ENCODE results near the gene KPNA1.

The KPNA1 gene

DNA sequence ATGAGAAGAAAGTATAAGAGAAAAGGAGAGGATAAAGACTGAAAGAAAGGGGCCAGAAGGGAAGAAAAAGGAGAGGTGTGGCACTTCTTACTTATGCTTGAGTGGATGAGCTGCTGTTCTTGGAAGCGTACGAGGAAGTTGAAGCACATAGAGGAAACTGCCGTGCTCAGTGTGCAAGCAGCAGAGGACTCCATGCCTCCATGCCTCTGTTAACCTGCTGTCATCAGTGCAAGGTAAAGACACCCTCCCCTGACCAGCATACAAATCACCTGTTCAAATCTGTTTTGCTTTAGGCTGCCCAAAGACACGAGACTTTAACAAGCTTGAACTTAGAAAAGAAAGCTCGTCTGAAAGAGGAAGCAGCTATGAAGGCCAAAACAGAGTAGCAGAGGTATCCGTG lies 105.3 kb downstream of the KPNA1 start:
- H4K20me1 ChIP-seq (ENCODE audit: insufficient read depth): no peaks in the 10 kb centered on the region
- H3K36me3 ChIP-seq (ENCODE audit: insufficient read depth): no peaks in the 10 kb centered on the region
- no peaks in the 10 kb centered on the region for H3K27me3 ChIP-seq (ENCODE audit: insufficient read depth, low read depth)
- H3K4me3 ChIP-seq (IDR thresholded peaks at IDR 0.05; ENCODE audit: insufficient read depth, low read depth, low read length): no peak overlapping the region
- no peak for TF ChIP-seq CTCF (conservative IDR thresholded peaks at IDR 0.05; ENCODE audit: low read depth, low read length)
- no peak overlapping the region for H2AFZ ChIP-seq (ENCODE audit: low read depth)
- H3K27ac ChIP-seq: no peak overlapping the region
- H3K4me2 ChIP-seq: no peak overlapping the region
- H3K4me1 ChIP-seq (ENCODE audit: low read depth, poor library complexity, severe bottlenecking): peaks cover 11% of the 10 kb centered on the region
- H3K9ac ChIP-seq: no peak overlapping the region
- no peaks in the 10 kb centered on the region for H3K79me2 ChIP-seq (ENCODE audit: insufficient read depth, low read depth)

- H3K36me3 ChIP-seq (ENCODE audit: insufficient read depth): no peaks in the 10 kb centered on the region
- no peak overlapping the region for H3K4me3 ChIP-seq (IDR thresholded peaks at IDR 0.05; ENCODE audit: insufficient read depth, low read depth, low read length)
- no peaks in the 10 kb centered on the region for H4K20me1 ChIP-seq (ENCODE audit: insufficient read depth)
- H2AFZ ChIP-seq (ENCODE audit: low read depth): no peak overlapping the region
- H3K27ac ChIP-seq: no peak overlapping the region
- no peak overlapping the region for H3K4me2 ChIP-seq
- TF ChIP-seq CTCF (conservative IDR thresholded peaks at IDR 0.05; ENCODE audit: low read depth, low read length): no peak
- no peak overlapping the region for H3K9ac ChIP-seq
- no peaks in the 10 kb centered on the region for H3K79me2 ChIP-seq (ENCODE audit: insufficient read depth, low read depth)
- H3K4me1 ChIP-seq (ENCODE audit: low read depth, poor library complexity, severe bottlenecking): no peaks in the 10 kb centered on the region
- no peaks in the 10 kb centered on the region for H3K27me3 ChIP-seq (ENCODE audit: insufficient read depth, low read depth)
Observed at GRCh38 chr3:122407946-122408345, 106.8 kb downstream of the KPNA1 start.

DNA sequence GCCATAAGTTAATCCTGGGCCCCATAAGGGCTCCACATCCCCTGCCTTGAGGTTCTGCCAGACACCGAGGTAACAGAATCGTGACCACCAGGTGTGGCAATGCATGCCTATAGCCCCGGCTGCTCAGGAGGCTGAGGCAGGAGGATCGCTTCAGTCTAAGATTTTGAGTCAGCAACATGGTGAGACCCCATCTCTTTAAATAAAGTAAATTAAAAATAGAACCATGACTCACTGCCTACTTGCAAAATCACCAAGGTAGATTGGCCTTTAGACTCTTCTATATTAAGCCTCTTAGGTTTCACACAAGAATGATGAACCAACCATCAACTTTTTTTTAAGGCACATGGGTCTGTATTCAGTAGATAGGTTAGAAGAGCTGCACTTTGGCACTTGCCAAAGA lies 108.5 kb downstream of the KPNA1 start:
- Histone ChIP-seq H3K4me3 (IDR thresholded peaks at IDR 0.05; ENCODE audit: insufficient read depth, low read depth, low read length) (no peak overlapping the region), H4K20me1 (ENCODE audit: insufficient read depth) (no peaks in the 10 kb centered on the region), H2AFZ (ENCODE audit: low read depth) (no peak overlapping the region), H3K4me1 (ENCODE audit: low read depth, poor library complexity, severe bottlenecking) (no peaks in the 10 kb centered on the region), H3K27me3 (ENCODE audit: insufficient read depth, low read depth) (no peaks in the 10 kb centered on the region), H3K27ac (no peak overlapping the region), H3K36me3 (ENCODE audit: insufficient read depth) (no peaks in the 10 kb centered on the region), H3K4me2 (no peak overlapping the region), H3K9ac (no peak overlapping the region), H3K79me2 (ENCODE audit: insufficient read depth, low read depth) (no peaks in the 10 kb centered on the region)
- no peak for TF ChIP-seq CTCF (conservative IDR thresholded peaks at IDR 0.05; ENCODE audit: low read depth, low read length)

GRCh38 chr3:122405015-122405414 lies 109.7 kb downstream of the KPNA1 start:
- Histone ChIP-seq H3K9ac (no peak overlapping the region), H3K4me1 (ENCODE audit: low read depth, poor library complexity, severe bottlenecking) (no peaks in the 10 kb centered on the region), H3K27ac (no peak overlapping the region), H3K36me3 (ENCODE audit: insufficient read depth) (no peaks in the 10 kb centered on the region), H4K20me1 (ENCODE audit: insufficient read depth) (no peaks in the 10 kb centered on the region), H3K4me2 (no peak overlapping the region), H3K4me3 (IDR thresholded peaks at IDR 0.05; ENCODE audit: insufficient read depth, low read depth, low read length) (no peak overlapping the region), H2AFZ (ENCODE audit: low read depth) (no peak overlapping the region), H3K27me3 (ENCODE audit: insufficient read depth, low read depth) (no peaks in the 10 kb centered on the region), H3K79me2 (ENCODE audit: insufficient read depth, low read depth) (no peaks in the 10 kb centered on the region)
- no peak for TF ChIP-seq CTCF (conservative IDR thresholded peaks at IDR 0.05; ENCODE audit: low read depth, low read length)

DNA sequence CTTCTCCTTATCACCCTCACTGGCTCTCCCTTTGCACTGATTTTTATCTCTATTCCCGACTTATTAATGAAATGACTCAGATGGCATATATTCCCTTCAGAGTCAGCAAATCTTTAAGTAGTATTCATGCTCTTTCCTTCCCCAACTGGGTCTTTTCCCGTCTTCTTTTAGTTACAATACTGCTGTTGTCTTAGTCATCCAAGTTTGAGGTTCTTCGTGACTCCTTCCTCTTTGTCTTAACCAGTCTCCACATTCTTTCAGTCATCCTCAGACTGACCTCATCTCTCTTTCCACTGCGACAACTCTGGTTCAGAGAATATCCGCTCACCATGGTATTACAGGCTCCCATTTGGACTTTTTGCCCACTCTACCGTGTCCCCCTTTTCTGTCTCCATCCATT lies 111.2 kb downstream of the KPNA1 start:
- TF ChIP-seq CTCF (conservative IDR thresholded peaks at IDR 0.05; ENCODE audit: low read depth, low read length): no peak
- no peaks in the 10 kb centered on the region for H3K27me3 ChIP-seq (ENCODE audit: insufficient read depth, low read depth)

More for the DNA sequence above, 111.2 kb downstream of the KPNA1 start:
- H3K4me3 ChIP-seq (IDR thresholded peaks at IDR 0.05; ENCODE audit: insufficient read depth, low read depth, low read length): no peak overlapping the region
- no peak overlapping the region for H3K4me2 ChIP-seq
- no peak overlapping the region for H2AFZ ChIP-seq (ENCODE audit: low read depth)
- H3K9ac ChIP-seq: no peak overlapping the region
- no peaks in the 10 kb centered on the region for H3K4me1 ChIP-seq (ENCODE audit: low read depth, poor library complexity, severe bottlenecking)
- no peaks in the 10 kb centered on the region for H3K36me3 ChIP-seq (ENCODE audit: insufficient read depth)
- no peak overlapping the region for H3K27ac ChIP-seq
- no peaks in the 10 kb centered on the region for H4K20me1 ChIP-seq (ENCODE audit: insufficient read depth)
- H3K79me2 ChIP-seq (ENCODE audit: insufficient read depth, low read depth): no peaks in the 10 kb centered on the region
